ENCODE results near the gene TRIM66.

DNA sequence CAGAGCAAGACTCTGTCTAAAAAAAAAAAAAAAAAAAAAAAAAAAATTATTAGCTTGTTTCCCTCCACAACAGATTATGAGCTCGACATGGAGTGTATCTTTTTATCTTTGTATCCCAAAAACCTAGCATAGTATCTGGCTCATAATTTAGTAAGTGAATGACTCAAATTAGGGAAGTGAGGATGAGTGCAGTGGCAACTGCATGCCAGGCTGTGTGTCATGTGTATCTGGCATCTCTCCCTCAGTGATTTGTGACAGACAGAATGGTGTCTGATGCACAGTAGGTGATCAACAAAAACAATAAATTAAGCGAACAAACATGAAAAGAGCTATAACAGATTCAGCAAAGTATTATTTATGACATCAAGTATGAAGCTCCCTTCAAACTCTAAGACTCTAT, 95.7 kb downstream of the TRIM66 start:
- no peak for TF ChIP-seq POLR2A (IDR thresholded peaks at IDR 0.05; ENCODE audit: low read depth)
- TF ChIP-seq POLR2AphosphoS5 (IDR thresholded peaks at IDR 0.05): no peak
- TF ChIP-seq, protein P1, sequence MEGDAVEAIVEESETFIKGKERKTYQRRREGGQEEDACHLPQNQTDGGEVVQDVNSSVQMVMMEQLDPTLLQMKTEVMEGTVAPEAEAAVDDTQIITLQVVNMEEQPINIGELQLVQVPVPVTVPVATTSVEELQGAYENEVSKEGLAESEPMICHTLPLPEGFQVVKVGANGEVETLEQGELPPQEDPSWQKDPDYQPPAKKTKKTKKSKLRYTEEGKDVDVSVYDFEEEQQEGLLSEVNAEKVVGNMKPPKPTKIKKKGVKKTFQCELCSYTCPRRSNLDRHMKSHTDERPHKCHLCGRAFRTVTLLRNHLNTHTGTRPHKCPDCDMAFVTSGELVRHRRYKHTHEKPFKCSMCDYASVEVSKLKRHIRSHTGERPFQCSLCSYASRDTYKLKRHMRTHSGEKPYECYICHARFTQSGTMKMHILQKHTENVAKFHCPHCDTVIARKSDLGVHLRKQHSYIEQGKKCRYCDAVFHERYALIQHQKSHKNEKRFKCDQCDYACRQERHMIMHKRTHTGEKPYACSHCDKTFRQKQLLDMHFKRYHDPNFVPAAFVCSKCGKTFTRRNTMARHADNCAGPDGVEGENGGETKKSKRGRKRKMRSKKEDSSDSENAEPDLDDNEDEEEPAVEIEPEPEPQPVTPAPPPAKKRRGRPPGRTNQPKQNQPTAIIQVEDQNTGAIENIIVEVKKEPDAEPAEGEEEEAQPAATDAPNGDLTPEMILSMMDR (IDR thresholded peaks at IDR 0.05): no peak
- no peak for TF ChIP-seq EP300 (IDR thresholded peaks at IDR 0.05)
